HepG2 (cell line): ENCODE measurements around the gene DISP2. TPM values are rescaled to one million over a fixed set of nuclear protein-coding genes. Genes with fewer than 3 reads are reported as not detected.

Source experiments
- ATF5 ChIP-seq: sonication (generic); formaldehyde crosslinking; IDR thresholded peaks from 2 replicates; pipeline ENCODE4 v1.4.0; 2020; ENCODE audit warnings: mild to moderate bottlenecking, low read depth, missing genetic modification reagents
- BATF2 ChIP-seq: sonication (generic); formaldehyde crosslinking; IDR thresholded peaks from 2 replicates; pipeline ENCODE4 v1.8.0; 2022; ENCODE audit warnings: mild to moderate bottlenecking, missing genetic modification reagents, moderate library complexity
- ELF1 ChIP-seq: sonication (generic); formaldehyde crosslinking; IDR thresholded peaks from 2 replicates; pipeline ENCODE4 v1.4.0; 2020; ENCODE audit warnings: missing genetic modification reagents
- GMEB2 ChIP-seq: IDR thresholded peaks from 2 replicates; pipeline ENCODE4 v1.6.1; 2016; ENCODE audit warnings: missing biosample characterization, missing genetic modification reagents, low read depth
- GZF1 ChIP-seq: sonication (generic); formaldehyde crosslinking; IDR thresholded peaks from 2 replicates; pipeline ENCODE4 v1.5.1; 2020; ENCODE audit warnings: mild to moderate bottlenecking, missing genetic modification reagents
- MXI1 ChIP-seq: IDR thresholded peaks from 3 replicates; pipeline ENCODE4 v1.6.1; 2012; ENCODE audit warnings: low read depth, low read length, inconsistent platforms, borderline replicate concordance
- NR2F1 ChIP-seq, 2 experiments: fragments of 450-650 bp in 1 of 2; formaldehyde crosslinking in 1 of 2; IDR thresholded peaks; 2 replicates each; pipeline versions ENCODE4 v1.5.0 to v1.6.1; 2016 to 2020; ENCODE audit warnings: mild to moderate bottlenecking in 1 of 2, missing compliant biosample characterization in 1 of 2, missing genetic modification reagents in 1 of 2, moderate library complexity in 1 of 2
- PAXIP1 ChIP-seq: sonication (generic); formaldehyde crosslinking; conservative IDR thresholded peaks from 2 replicates; pipeline ENCODE4 v1.4.0; 2020; ENCODE audit warnings: mild to moderate bottlenecking, missing genetic modification reagents, moderate library complexity
- RXRA ChIP-seq: sonication (generic); formaldehyde crosslinking; IDR thresholded peaks from 2 replicates; pipeline ENCODE4 v1.5.1; 2020; ENCODE audit warnings: missing genetic modification reagents
- RXRB ChIP-seq: IDR thresholded peaks from 2 replicates; pipeline ENCODE4 v1.6.1; 2016; ENCODE audit warnings: borderline replicate concordance, missing genetic modification reagents, missing compliant biosample characterization
- ZBTB38 ChIP-seq: sonication (generic); formaldehyde crosslinking; IDR thresholded peaks from 2 replicates; pipeline ENCODE4 v1.5.1; 2020; ENCODE audit warnings: mild to moderate bottlenecking, missing genetic modification reagents
- ZBTB49 ChIP-seq: sonication (generic); formaldehyde crosslinking; IDR thresholded peaks from 2 replicates; pipeline ENCODE4 v1.4.0; 2020; ENCODE audit warnings: missing genetic modification reagents, borderline replicate concordance
- ZBTB7B ChIP-seq: sonication (generic); formaldehyde crosslinking; IDR thresholded peaks from 2 replicates; pipeline ENCODE4 v1.4.0; 2020; ENCODE audit warnings: missing genetic modification reagents
- ZFX ChIP-seq: sonication (generic); formaldehyde crosslinking; IDR thresholded peaks from 2 replicates; pipeline ENCODE4 v1.4.0; 2020; ENCODE audit warnings: mild to moderate bottlenecking, low read depth, missing genetic modification reagents, moderate library complexity
- ZNF225 ChIP-seq: sonication (generic); formaldehyde crosslinking; IDR thresholded peaks from 2 replicates; pipeline ENCODE4 v1.4.0; 2020; ENCODE audit warnings: mild to moderate bottlenecking, missing genetic modification reagents
- ZNF501 ChIP-seq: sonication (generic); formaldehyde crosslinking; IDR thresholded peaks from 2 replicates; pipeline ENCODE4 v1.5.1; 2020; ENCODE audit warnings: mild to moderate bottlenecking, moderate library complexity, missing genetic modification reagents
- ZNF557 ChIP-seq: sonication (generic); formaldehyde crosslinking; IDR thresholded peaks from 2 replicates; pipeline ENCODE4 v1.4.0; 2020; ENCODE audit warnings: missing genetic modification reagents
- ZNF784 ChIP-seq: sonication (generic); formaldehyde crosslinking; IDR thresholded peaks from 2 replicates; pipeline ENCODE4 v1.5.1; 2020; ENCODE audit warnings: missing genetic modification reagents, mild to moderate bottlenecking, borderline replicate concordance
- ZNF891 ChIP-seq: sonication (generic); formaldehyde crosslinking; IDR thresholded peaks from 2 replicates; pipeline ENCODE4 v1.5.0; 2020; ENCODE audit warnings: mild to moderate bottlenecking, missing genetic modification reagents
- polyA plus RNA-seq, 8 experiments: library from polyadenylated mRNA; depleted of rRNA in 3 of 8; stranded (reverse) in 7 of 8; unstranded in 1 of 8; fragments of >200 nt; fragmentation: Illumina TruSeq in 4 of 8; extraction: Trizol in 4 of 8; gene quantifications; 2 replicates each; pipeline versions ENCODE4 v1.2.1 to v1.2.3, GENCODE V29; 2011 to 2016; ENCODE audit warnings: low read depth in 4 of 8, missing spikeins in 1 of 8, mixed read lengths in 1 of 8; ENCODE audit not compliant: insufficient read depth in 1 of 8
- total RNA-seq, 5 experiments: library from RNA; depleted of rRNA; stranded (reverse); fragments of >200 nt; fragmentation: Illumina TruSeq; extraction: Trizol; gene quantifications; 2 replicates each; pipeline ENCODE4 v1.2.3, GENCODE V29; 2016; ENCODE audit warnings: low read depth in 1 of 5

Gene DISP2
- total and polyA plus RNA-seq, 2 of the 13 experiments (the other 11 are each of a cell fraction or from before 2014, with no cell fraction given) = 0.09 to 0.32 TPM

- TF ChIP-seq PAXIP1 (CRISPR knock-in tag) (no peak), ZNF784 (CRISPR knock-in tag) (no peak), RXRA (CRISPR knock-in tag) (peak; percentile 54; the same call in 1 of the 2 replicates), ZNF557 (no peak), ZNF225 (CRISPR knock-in tag) (no peak), ELF1 (CRISPR knock-in tag) (peak; percentile 65), RXRB (CRISPR knock-in tag) (peak; percentile 31; the same call in 1 of the 2 replicates), GMEB2 (CRISPR knock-in tag) (0 out of 2 replicates have a peak, but pooled peaks have one; percentile 50), ZFX (CRISPR knock-in tag) (peak; percentile 60), BATF2 (CRISPR knock-in tag) (no peak), MXI1 (peak; percentile 56; the same call in 1 of the 3 replicates), NR2F1 (CRISPR knock-in tag; IDR thresholded peaks at IDR 0.05) (no peak), ATF5 (CRISPR knock-in tag) (no peak), ZBTB38 (CRISPR knock-in tag) (no peak), GZF1 (CRISPR knock-in tag) (no peak), ZNF891 (no peak), ZBTB7B (peak; percentile 92), ZBTB49 (CRISPR knock-in tag) (no peak), ZNF501 (CRISPR knock-in tag) (no peak)
These were observed 34.6 kb upstream of the DISP2 start, which contains the start of gene INAFM2 (continued) for GRCh38 chr15:40323239-40323952.
